ENCODE measurements around the gene COQ8A.

GRCh38 chr1:226919587-226919986 is 20.5 kb upstream of the COQ8A start:
- no peak for TF ChIP-seq CTCF (IDR thresholded peaks at IDR 0.05; ENCODE audit: insufficient read depth, low read length)
- no peak for TF ChIP-seq REST (IDR thresholded peaks at IDR 0.05; ENCODE audit: insufficient replicate concordance, low read depth)
